ENCODE measurements around the gene TRIM3.

GRCh38 chr11:6468712-6469495, 4.8 kb downstream of the TRIM3 start:
- TF ChIP-seq CTCF (conservative IDR thresholded peaks at IDR 0.05 in 1 of 2, IDR thresholded peaks at IDR 0.05 in 1 of 2; ENCODE audit: extremely low read depth in 1 of 2, insufficient read depth in 1 of 2, low read depth in 1 of 2, low read length in 2 of 2) (no peak), EZH2 (IDR thresholded peaks at IDR 0.05; ENCODE audit: borderline replicate concordance, low read length) (no peak)
